Colon (tissue), 2 donors: ENCODE measurements around the gene MAPKAPK5.
"Not testable (repeated sequence)": the region's sequence is repeated elsewhere in the genome, so short reads cannot be mapped to it uniquely, and the experiment has no call there.

Source experiments
- FAIRE-seq: peaks from 2 replicates; lab custom pipeline; 2012; peaks lifted over from hg19 to GRCh38; lab: Jason Lieb, UNC
- donor health status: control.
- donor health status: control.

MAPKAPK5 gene

DNA sequence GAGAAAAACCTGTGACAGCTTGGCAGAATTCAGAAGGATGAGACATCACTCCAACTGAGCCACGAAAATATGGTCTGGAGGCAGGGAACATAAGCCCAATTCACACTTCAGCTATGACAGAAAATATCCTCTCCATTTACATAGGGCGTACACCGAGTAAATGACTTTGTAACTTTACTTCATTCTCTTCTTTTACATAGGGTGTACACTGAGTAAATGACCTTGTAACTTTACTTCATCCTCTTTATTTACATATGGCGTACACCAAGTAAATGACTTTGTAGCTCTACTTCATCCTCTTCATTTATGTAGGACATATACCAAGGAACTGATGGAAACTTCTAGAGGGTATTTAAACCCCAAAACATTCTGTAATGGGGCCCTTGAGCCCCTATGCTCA lies 14.1 kb upstream of the MAPKAPK5 start:
- FAIRE-seq = no peak

GRCh38 chr12:111828338-111828979 lies 13.6 kb upstream of the MAPKAPK5 start:
- no peak for FAIRE-seq

GRCh38 chr12:111829635-111830034 lies 12.4 kb upstream of the MAPKAPK5 start:
- not testable (repeated sequence) for FAIRE-seq

DNA sequence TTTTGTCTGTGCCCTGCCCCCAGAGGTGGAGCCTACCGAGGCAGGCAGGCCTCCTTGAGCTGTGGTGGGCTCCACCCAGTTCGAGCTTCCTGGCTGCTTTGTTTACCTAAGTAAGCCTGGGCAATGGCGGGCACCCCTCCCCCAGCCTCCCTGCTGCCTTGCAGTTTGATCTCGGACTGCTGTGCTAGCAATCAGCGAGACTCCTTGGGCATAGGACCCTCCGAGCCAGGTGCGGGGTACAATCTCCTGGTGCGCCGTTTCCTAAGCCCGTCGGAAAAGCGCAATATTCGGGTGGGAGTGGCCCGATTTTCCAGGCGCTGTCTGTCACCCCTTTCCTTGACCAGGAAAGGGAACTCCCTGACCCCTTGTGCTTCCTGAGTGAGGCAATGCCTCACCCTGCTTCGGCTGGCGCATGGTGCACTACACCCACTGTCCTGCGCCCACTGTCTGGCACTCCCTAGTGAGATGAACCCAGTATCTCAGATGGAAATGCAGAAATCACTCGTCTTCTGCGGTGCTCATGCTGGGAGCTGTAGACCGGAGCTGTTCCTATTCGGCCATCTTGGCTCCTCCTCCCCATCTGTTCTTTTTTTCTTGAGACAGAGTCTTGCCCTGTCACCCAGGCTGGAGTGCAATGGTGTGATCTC lies 7.2 kb upstream of the MAPKAPK5 start:
- not testable (repeated sequence) for FAIRE-seq

DNA sequence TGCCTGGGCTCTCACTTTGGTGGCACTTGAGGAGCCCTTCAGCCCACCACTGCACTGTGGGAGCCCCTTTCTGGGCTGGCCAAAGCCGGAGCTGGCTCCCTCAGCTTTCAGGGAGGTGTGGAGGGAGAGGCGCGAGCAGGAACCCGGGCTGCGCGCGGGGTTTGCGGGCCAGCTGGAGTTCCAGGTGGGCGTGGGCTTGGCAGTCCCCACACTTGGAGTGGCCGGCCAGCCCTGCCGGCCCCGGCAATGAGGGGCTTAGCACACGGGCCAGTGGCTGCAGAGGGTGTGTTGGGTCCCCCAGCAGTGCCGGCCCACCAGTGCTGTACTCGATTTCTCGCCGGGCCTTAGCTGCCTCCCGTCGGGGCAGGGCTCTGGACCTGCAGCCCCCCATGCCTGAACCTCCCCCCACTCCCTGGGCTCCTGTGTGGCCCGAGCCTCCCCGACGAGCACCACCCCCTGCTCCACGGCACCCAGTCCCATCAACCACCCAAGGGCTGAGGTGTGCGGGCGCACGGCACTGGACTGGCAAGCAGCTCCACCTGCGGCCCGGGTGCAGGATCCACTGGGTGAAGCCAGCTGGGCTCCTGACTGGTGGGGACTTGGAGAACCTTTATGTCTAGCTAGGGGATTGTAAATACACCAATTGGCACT lies 6.4 kb upstream of the MAPKAPK5 start:
- FAIRE-seq = not testable (repeated sequence)

- FAIRE-seq = no peak
Observed at GRCh38 chr12:111838353-111838752, 3.7 kb upstream of the MAPKAPK5 start.

DNA sequence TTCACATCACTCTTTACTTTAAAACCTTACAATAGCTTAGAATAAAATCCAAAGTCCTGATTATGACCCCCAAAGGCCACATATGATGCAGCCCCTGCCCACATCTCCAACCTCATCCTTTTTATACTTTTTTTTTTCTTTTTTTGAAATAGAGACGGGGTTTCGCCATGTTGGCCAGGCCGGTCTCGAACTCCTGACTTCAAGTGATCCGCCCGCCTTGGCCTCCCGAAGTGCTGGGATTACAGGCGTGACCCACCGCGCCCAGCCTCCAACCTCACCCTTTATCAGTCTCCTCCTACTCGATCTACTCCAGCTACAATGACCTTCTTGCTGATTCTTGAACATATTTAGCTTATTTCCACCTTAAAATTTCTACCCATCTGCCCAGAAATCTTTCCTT lies 1.2 kb upstream of the MAPKAPK5 start:
- FAIRE-seq = no peak

DNA sequence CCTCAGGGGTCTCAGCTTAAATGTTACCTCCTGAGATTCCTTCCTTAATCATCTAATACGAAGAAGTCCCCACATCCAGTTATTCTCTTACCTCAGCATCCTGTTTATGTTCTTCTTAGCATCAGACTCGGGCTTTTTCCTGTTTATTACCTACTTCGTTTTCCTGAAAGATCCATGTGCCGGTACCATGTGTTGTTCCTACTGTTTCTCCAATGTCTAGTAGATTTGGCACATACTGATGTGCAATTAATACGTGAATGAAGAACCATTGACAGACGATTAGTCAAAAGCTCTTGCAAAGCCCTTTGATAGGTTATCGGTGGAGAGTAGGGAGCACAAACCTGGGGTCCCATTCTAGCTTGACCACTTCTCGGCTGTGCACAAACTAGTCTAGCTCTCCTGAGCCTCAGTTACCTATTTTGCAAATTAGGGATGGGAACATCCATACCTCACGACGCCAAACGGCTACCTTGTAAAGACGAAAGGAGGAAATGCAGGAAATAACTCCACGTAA lies 735 bp upstream of the MAPKAPK5 start:
- FAIRE-seq = no peak

GRCh38 chr12:111842556-111843396 lies 748 bp downstream of the MAPKAPK5 start:
- no peak for FAIRE-seq

DNA sequence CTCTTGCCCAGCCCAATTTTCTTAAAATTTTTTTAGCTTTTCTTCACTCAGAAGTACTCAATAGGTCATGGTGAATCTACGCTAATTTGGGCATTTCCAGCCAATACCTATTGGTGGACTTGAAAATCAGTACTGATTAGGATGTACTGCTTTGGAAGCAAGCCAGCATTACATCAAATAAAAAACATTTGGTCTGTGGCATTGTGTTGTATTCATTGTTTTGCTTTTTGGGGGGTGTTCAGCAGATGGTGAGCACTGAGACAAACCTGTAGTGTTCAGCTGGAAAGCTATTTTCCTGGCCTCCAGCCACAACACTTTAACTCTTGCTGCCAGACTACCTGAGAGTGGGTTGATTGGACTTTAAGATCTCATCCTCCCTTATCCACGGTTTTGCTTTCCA lies 4.0 kb downstream of the MAPKAPK5 start:
- FAIRE-seq = no peak

DNA sequence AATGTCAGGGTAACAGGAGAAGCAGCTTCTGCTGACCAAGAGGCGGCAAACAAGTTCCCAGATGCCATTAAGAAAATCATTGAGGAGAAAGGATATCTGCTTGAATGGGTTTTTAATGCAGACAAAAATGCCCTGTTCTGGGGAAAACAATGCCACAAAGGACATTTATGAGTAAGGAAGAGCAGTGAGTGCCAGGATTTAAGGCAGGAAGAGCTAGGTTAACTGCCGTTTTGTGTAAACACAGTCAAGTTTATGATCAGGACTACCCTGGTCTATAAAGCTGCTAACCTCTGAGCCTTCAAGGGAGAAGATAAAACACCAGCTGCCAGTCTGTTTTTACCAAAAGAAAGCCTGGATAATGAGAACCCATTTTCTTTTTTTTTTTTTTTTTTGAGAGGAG lies 8.5 kb downstream of the MAPKAPK5 start:
- FAIRE-seq = no peak

- no peak for FAIRE-seq
Observed at GRCh38 chr12:111858186-111858585, 16.2 kb downstream of the MAPKAPK5 start.

DNA sequence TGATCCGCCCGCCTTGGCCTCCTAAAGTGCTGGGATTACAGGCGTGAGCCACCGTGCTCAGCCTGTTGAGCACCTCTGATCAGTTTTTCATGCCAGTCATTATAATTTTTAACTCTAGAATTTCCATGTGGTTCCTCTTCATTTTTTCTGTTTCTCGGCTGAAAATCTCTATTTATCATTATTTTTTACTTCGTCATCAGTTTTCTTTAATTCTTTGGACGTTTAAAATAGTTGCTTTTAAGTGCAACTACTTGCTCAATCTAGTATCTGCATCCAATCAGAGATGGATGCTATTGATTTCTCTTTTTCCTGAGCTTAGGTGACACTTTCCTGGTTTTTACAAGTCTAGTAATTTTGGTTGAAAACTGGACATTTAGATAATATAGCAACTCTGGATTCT lies 16.8 kb downstream of the MAPKAPK5 start:
- no peak for FAIRE-seq

- FAIRE-seq = no peak
Observed at GRCh38 chr12:111864913-111865312, 22.9 kb downstream of the MAPKAPK5 start.

- no peak for FAIRE-seq
Observed at GRCh38 chr12:111867531-111867930, 25.5 kb downstream of the MAPKAPK5 start.

GRCh38 chr12:111868676-111869588 lies 26.9 kb downstream of the MAPKAPK5 start:
- no peak for FAIRE-seq

DNA sequence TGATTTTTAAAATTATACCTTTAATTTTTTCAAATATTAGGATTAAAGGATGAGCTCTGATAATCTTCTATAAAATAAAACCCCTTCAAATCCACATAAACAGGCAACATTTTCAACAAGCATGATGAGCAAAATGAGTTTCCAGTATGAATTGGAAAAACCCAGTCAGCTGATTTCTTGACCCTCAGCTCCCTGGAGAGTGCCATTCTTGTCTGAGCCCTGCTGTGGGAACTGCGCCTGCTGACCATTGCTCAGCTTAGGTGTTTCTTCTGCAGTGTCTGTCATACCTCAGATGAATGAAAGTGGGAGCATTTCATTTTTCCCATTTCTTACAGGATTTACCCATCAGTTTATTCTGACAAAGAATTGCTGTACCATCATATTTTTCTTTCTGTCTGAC lies 27.6 kb downstream of the MAPKAPK5 start:
- FAIRE-seq = no peak

GRCh38 chr12:111870216-111870615 lies 28.2 kb downstream of the MAPKAPK5 start:
- FAIRE-seq = no peak

DNA sequence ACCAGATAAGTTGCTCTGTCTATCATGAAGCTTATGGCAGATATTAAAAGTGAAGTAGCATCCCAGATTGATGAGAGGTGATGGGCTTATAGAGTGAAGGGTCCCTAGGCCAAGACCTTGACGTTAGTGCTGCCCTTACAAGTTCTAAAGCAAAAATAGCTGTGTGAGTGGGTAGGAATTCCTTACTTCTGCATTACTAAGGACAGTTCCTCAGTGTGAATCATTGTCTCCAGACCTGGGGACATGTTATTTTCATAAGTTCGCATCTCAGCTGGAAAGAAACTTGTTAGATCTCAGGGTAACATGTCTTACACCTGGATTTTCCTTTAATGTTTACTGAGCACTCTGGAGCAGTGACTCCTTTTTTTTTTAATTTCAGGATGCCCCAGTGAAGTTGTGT lies 28.7 kb downstream of the MAPKAPK5 start:
- FAIRE-seq = no peak

- no peak for FAIRE-seq
Observed at GRCh38 chr12:111873113-111873512, 31.1 kb downstream of the MAPKAPK5 start.

GRCh38 chr12:111881716-111882115 lies 39.7 kb downstream of the MAPKAPK5 start:
- no peak for FAIRE-seq
